Breast epithelium (tissue), 4 donors: ENCODE data around the gene TGIF1. TPM values are rescaled to one million over a fixed set of nuclear protein-coding genes. Genes with fewer than 3 reads are reported as not detected.

Experiments
- DNase-seq, 2 donors: peaks; one replicate each; pipeline ENCODE4 v3.0.0-alpha.2; 2019; ENCODE audit warnings: low spot score in 2 of 2
- H3K27ac ChIP-seq, 2 donors: fragments of 200-600 bp; sonication (generic) in 1 of 2; one replicate each; pipeline ENCODE4 v1.5.1; 2016 to 2019; ENCODE audit warnings: mild to moderate bottlenecking in 1 of 2
- H3K27me3 ChIP-seq, 2 donors: fragments of 200-600 bp; sonication (generic) in 1 of 2; one replicate each; pipeline versions ENCODE4 v1.5.1 to v1.6.0; 2017 to 2019; ENCODE audit warnings: control low read depth in 1 of 2, mild to moderate bottlenecking in 1 of 2
- H3K36me3 ChIP-seq: fragments of 200-600 bp; one replicate; pipeline ENCODE4 v1.5.1; 2019
- H3K4me1 ChIP-seq, 2 donors: fragments of 200-600 bp; sonication (generic); one replicate each; pipeline ENCODE4 v1.5.1; 2016 to 2019; ENCODE audit warnings: control low read depth in 1 of 2
- H3K4me3 ChIP-seq, 3 donors: fragments of 200-600 bp; sonication (generic); 1 replicate in 2 of 3; 2 replicates in 1 of 3; pipeline ENCODE4 v1.5.1; 2016 to 2019; ENCODE audit warnings: mild to moderate bottlenecking in 3 of 3, moderate library complexity in 2 of 3
- H3K9me3 ChIP-seq, 2 donors: fragments of 200-600 bp; sonication (generic) in 1 of 2; one replicate each; pipeline ENCODE4 v1.5.1; 2016 to 2019; ENCODE audit warnings: control low read depth in 1 of 2
- CTCF ChIP-seq, 3 donors: fragments of 450-650 bp; IDR thresholded peaks; one replicate each; pipeline ENCODE4 v1.5.1; 2016 to 2017; ENCODE audit warnings: antibody characterized with exemption in 3 of 3, mild to moderate bottlenecking in 3 of 3, moderate library complexity in 3 of 3
- POLR2A ChIP-seq: fragments of 450-650 bp; IDR thresholded peaks from one replicate; pipeline ENCODE4 v1.6.1; 2016; ENCODE audit warnings: antibody characterized with exemption, mild to moderate bottlenecking, moderate library complexity
- POLR2AphosphoS5 ChIP-seq, 3 donors: sonication (generic); formaldehyde crosslinking; IDR thresholded peaks; one replicate each; pipeline ENCODE4 v1.6.1; 2017; ENCODE audit warnings: antibody characterized with exemption in 3 of 3
- intact Hi-C: fragments of 100-400 bp; cut with DNase I; formaldehyde crosslinking; loops from one replicate; pipeline ENCODE4 v1.15.1; 2023; ENCODE audit warnings: low total_unique reads
- total RNA-seq, 3 donors: library from RNA; depleted of rRNA; stranded (reverse); fragments of >200 nt; gene quantifications; one replicate each; pipeline ENCODE4 v1.1.0, GENCODE V29; 2016

Gene TGIF1
- total RNA-seq, 3 donors from 2014 or later: 67.7 to 161 (median 108) TPM

- H3K4me3 ChIP-seq: no peak overlapping the region
- no peaks in the 10 kb centered on the region for H3K36me3 ChIP-seq
- no peak for DNase-seq
- H3K27me3 ChIP-seq: no peaks in the 10 kb centered on the region
- intact Hi-C loops: no loop called here
- H3K27ac ChIP-seq: no peak overlapping the region
- no peaks in the 10 kb centered on the region for H3K9me3 ChIP-seq
- TF ChIP-seq POLR2A: no peak
- no peak for TF ChIP-seq POLR2AphosphoS5 (IDR thresholded peaks at IDR 0.05)
- no peak for TF ChIP-seq CTCF (IDR thresholded peaks at IDR 0.05)
- no peaks in the 10 kb centered on the region for H3K4me1 ChIP-seq
These were observed 5.7 kb upstream of the TGIF1 start for GRCh38 chr18:3444296-3444695.

GRCh38 chr18:3444954-3445353 is 5.0 kb upstream of the TGIF1 start:
- peak overlapping the region in 1 of 2 donors; percentile 4 for H3K27ac ChIP-seq

GRCh38 chr18:3447068-3447894 is 2.7 kb upstream of the TGIF1 start:
- intact Hi-C loops: no loop called here
- H3K27ac ChIP-seq: peak overlapping the region; percentile 99 to 100
- DNase-seq: peak; percentile 54 to 56

More at GRCh38 chr18:3444954-3445353, 5.0 kb upstream of the TGIF1 start:
- Histone ChIP-seq H3K9me3 (no peaks in the 10 kb centered on the region), H3K27me3 (no peaks in the 10 kb centered on the region), H3K36me3 (no peaks in the 10 kb centered on the region), H3K4me3 (no peak overlapping the region), H3K4me1 (no peaks in the 10 kb centered on the region)
- TF ChIP-seq POLR2A: no peak
- TF ChIP-seq CTCF (IDR thresholded peaks at IDR 0.05): no peak
- no peak for TF ChIP-seq POLR2AphosphoS5 (IDR thresholded peaks at IDR 0.05)
- intact Hi-C loops: no loop called here
- no peak for DNase-seq

GRCh38 chr18:3447895-3448837 is 1.8 kb upstream of the TGIF1 start:
- Histone ChIP-seq H3K4me1 (no peaks in the 10 kb centered on the region), H3K36me3 (no peaks in the 10 kb centered on the region), H3K27me3 (no peaks in the 10 kb centered on the region), H3K9me3 (no peaks in the 10 kb centered on the region), H3K27ac (peak overlapping the region; percentile 99 to 100), H3K4me3 (peak overlapping the region; percentile 88 to 97 (median 88))
- TF ChIP-seq POLR2AphosphoS5 (IDR thresholded peaks at IDR 0.05): peak; percentile 88 to 96 (median 91)
- TF ChIP-seq CTCF (IDR thresholded peaks at IDR 0.05): peak in 2 of 3 donors; percentile 7 to 15
- TF ChIP-seq POLR2A: peak; percentile 84
- DNase-seq: peak; percentile 96 to 97
- intact Hi-C loops: loop anchor here (2.0 kb wide), 1 partner anchor 145 kb away; no protein-coding TSS in a partner anchor

More at GRCh38 chr18:3447068-3447894, 2.7 kb upstream of the TGIF1 start:
- no peaks in the 10 kb centered on the region for H3K36me3 ChIP-seq
- no peaks in the 10 kb centered on the region for H3K9me3 ChIP-seq
- H3K4me3 ChIP-seq: peak overlapping the region; percentile 88 to 97 (median 88)
- H3K27me3 ChIP-seq: no peaks in the 10 kb centered on the region
- no peaks in the 10 kb centered on the region for H3K4me1 ChIP-seq
- TF ChIP-seq POLR2A (no peak), POLR2AphosphoS5 (IDR thresholded peaks at IDR 0.05) (no peak), CTCF (IDR thresholded peaks at IDR 0.05) (no peak)
